Lower lobe of right lung (tissue), 2 donors: Measurements from ENCODE around the gene PSMD11. TPM values are rescaled to one million over a fixed set of nuclear protein-coding genes. Genes with fewer than 3 reads are reported as not detected.

ENCODE experiments used
- ATAC-seq, 2 donors: fragments of 200-7000 bp; cut with Tn5 transposase; one replicate each; pipeline ENCODE4 v1.9.1; 2020 to 2022; ENCODE audit warnings: mild to moderate bottlenecking in 2 of 2, moderate library complexity in 2 of 2
- DNase-seq: peaks from one replicate; pipeline ENCODE4 v3.0.0-alpha.2; 2020
- H3K27ac ChIP-seq: fragments of 200-600 bp; one replicate; pipeline ENCODE4 v1.8.0; 2022
- H3K27me3 ChIP-seq: fragments of 200-600 bp; one replicate; pipeline ENCODE4 v1.8.0; 2022; ENCODE audit warnings: low read depth
- H3K36me3 ChIP-seq: fragments of 200-600 bp; one replicate; pipeline ENCODE4 v1.8.0; 2022; ENCODE audit warnings: mild to moderate bottlenecking
- H3K4me1 ChIP-seq: fragments of 200-600 bp; one replicate; pipeline ENCODE4 v1.8.0; 2022
- H3K4me3 ChIP-seq: fragments of 200-600 bp; one replicate; pipeline ENCODE4 v1.8.0; 2022; ENCODE audit warnings: mild to moderate bottlenecking
- H3K9me3 ChIP-seq: fragments of 200-600 bp; one replicate; pipeline ENCODE4 v1.8.0; 2022
- intact Hi-C: fragments of 100-400 bp; cut with DNase I; formaldehyde crosslinking; loops from one replicate; pipeline ENCODE4 v1.11.0; 2022
- total RNA-seq: library from RNA; stranded (reverse); fragmentation: NEBNext Ultra II Directional; extraction: Animal tissue kit (Norgen Biotek cat#: 25700); gene quantifications from one replicate; pipeline ENCODE4 v1.2.1, GENCODE V29; 2021
- TF ChIP-seq, protein P1 (sequence below): fragments of 200-600 bp; IDR thresholded peaks from one replicate; pipeline ENCODE4 v1.8.0; 2022; ENCODE audit warnings: antibody characterized with exemption, mild to moderate bottlenecking
- donor health status: DM: no; HTN: yes; CAD: no; lungs with severe emphysema.

PSMD11 gene
- total RNA-seq, 1 donor from 2014 or later = 57.2 TPM

DNA sequence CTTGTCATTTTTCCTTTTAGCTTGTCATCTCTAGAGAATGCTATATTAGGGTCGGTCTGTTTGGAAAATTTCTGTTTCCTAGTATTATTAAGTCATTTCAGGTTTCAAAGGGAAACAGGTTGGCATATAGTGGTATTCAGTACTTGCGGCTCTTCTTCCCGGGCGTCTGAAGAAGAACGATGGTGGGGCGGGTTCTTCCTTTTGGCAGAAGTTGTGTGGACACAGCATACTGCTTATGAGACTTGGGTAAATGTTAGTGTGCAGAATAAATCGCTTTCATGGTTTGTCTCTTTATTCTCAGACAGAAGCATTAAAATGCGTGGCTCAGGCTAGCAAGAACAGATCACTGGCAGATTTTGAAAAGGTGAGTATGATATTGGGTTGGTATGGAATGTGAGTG is 32.9 kb downstream of the PSMD11 start:
- Histone ChIP-seq H3K36me3 (peaks cover 98% of the 10 kb centered on the region), H3K27me3 (no peaks in the 10 kb centered on the region), H3K27ac (no peak overlapping the region), H3K4me3 (no peak overlapping the region), H3K9me3 (no peaks in the 10 kb centered on the region), H3K4me1 (no peaks in the 10 kb centered on the region)
- intact Hi-C loops = no loop called here
- TF ChIP-seq, protein P1, sequence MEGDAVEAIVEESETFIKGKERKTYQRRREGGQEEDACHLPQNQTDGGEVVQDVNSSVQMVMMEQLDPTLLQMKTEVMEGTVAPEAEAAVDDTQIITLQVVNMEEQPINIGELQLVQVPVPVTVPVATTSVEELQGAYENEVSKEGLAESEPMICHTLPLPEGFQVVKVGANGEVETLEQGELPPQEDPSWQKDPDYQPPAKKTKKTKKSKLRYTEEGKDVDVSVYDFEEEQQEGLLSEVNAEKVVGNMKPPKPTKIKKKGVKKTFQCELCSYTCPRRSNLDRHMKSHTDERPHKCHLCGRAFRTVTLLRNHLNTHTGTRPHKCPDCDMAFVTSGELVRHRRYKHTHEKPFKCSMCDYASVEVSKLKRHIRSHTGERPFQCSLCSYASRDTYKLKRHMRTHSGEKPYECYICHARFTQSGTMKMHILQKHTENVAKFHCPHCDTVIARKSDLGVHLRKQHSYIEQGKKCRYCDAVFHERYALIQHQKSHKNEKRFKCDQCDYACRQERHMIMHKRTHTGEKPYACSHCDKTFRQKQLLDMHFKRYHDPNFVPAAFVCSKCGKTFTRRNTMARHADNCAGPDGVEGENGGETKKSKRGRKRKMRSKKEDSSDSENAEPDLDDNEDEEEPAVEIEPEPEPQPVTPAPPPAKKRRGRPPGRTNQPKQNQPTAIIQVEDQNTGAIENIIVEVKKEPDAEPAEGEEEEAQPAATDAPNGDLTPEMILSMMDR = no peak
- ATAC-seq (no peak), DNase-seq (no peak)

- DNase-seq = no peak
- no peak overlapping the region for H3K27ac ChIP-seq
- H3K4me3 ChIP-seq = no peak overlapping the region
- TF ChIP-seq, protein P1 = no peak
- intact Hi-C loops = no loop called here
- peaks cover 82% of the 10 kb centered on the region for H3K36me3 ChIP-seq
- peaks cover 12% of the 10 kb centered on the region for H3K4me1 ChIP-seq
- H3K27me3 ChIP-seq = no peaks in the 10 kb centered on the region
- no peaks in the 10 kb centered on the region for H3K9me3 ChIP-seq
- ATAC-seq = no peak
Observed at GRCh38 chr17:32479074-32479617, 34.8 kb downstream of the PSMD11 start.

- Histone ChIP-seq H3K27me3 (no peaks in the 10 kb centered on the region), H3K4me1 (peaks cover 23% of the 10 kb centered on the region), H3K27ac (no peak overlapping the region), H3K36me3 (peaks cover 62% of the 10 kb centered on the region), H3K4me3 (no peak overlapping the region), H3K9me3 (no peaks in the 10 kb centered on the region)
- TF ChIP-seq, protein P1 = no peak
- DNase-seq (no peak), ATAC-seq (no peak)
- intact Hi-C loops = no loop called here
Observed at GRCh38 chr17:32481193-32481592, 36.9 kb downstream of the PSMD11 start.

GRCh38 chr17:32482568-32483320 is 38.4 kb downstream of the PSMD11 start:
- TF ChIP-seq, protein P1 = no peak
- intact Hi-C loops = no loop called here
- ATAC-seq = no peak
- H3K27ac ChIP-seq = peak overlapping the region; percentile 52
- no peaks in the 10 kb centered on the region for H3K9me3 ChIP-seq
- H3K36me3 ChIP-seq = peaks cover 46% of the 10 kb centered on the region
- H3K4me1 ChIP-seq = peaks cover 29% of the 10 kb centered on the region
- no peak overlapping the region for H3K4me3 ChIP-seq
- DNase-seq = no peak
- no peaks in the 10 kb centered on the region for H3K27me3 ChIP-seq

DNA sequence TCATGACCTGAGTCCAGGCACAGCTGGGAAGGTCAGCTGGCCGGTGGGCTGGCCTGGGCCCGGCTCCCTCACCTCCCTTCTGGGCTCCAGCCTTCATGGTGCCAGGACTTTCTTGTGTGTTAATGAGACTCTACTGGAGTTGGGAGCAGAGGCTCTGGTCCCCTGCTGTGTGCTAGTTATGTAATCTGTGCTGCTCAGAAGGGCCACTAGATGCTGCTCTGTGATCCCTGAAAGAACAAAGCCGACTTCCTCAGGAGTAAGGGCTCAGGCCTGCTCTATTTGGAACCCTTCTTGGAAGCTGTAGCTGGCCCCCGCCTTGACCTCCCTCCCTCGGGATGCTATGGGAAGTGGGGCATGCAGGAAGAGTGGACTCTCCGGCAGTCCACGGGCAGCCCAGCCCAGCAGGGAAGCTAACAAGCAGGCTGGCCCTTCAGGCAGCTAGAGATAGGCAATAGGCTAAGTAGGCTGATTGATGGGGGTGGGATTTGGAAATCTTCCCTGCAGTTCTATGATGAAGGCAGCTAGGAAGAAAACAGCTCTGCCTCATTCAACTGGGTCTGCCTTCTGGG is 39.2 kb downstream of the PSMD11 start:
- DNase-seq (peak; percentile 53), ATAC-seq (peak; percentile 50 to 59)
- Histone ChIP-seq H3K4me1 (peaks cover 31% of the 10 kb centered on the region), H3K27me3 (no peaks in the 10 kb centered on the region), H3K4me3 (no peak overlapping the region), H3K9me3 (no peaks in the 10 kb centered on the region), H3K36me3 (peaks cover 38% of the 10 kb centered on the region), H3K27ac (peak overlapping the region; percentile 52)
- intact Hi-C loops = no loop called here
- TF ChIP-seq, protein P1 = peak; percentile 57
